ENCODE measurements around the gene PARD3B. TPM values are rescaled to one million over a fixed set of nuclear protein-coding genes. Genes with fewer than 3 reads are reported as not detected.

Gene PARD3B
- total and polyA plus RNA-seq, 2 of the 13 experiments (the other 11 are each of a cell fraction or from before 2014, with no cell fraction given): 0.71 to 2.3 TPM

- intact Hi-C loops (cut with micrococcal nuclease; ENCODE audit: unreplicated experiment): no loop called here
- in situ Hi-C loops (cut with HindIII; ENCODE audit: extremely low pct_ligation_motif_present, low pct_unique_long_range_greater_than_20kb): no loop called here
- FAIRE-seq: no peak
These were observed 571.9 kb downstream of the PARD3B start for GRCh38 chr2:205117125-205117524.

More at GRCh38 chr2:205117125-205117524, 571.9 kb downstream of the PARD3B start:
- Histone ChIP-seq H3K4me2 (ENCODE audit: low read depth, low read length) (no peak overlapping the region), H3K27ac (ENCODE audit: extremely low read length, insufficient read depth, low read length) (no peak overlapping the region), H3K27me3 (ENCODE audit: control insufficient read depth in 1 of 2, insufficient read depth in 2 of 2, low read length in 2 of 2) (no peaks in the 10 kb centered on the region), H3K9me3 (ENCODE audit: low read length) (no peaks in the 10 kb centered on the region), H3K4me1 (ENCODE audit: insufficient read depth, low read length) (no peaks in the 10 kb centered on the region), H2AFZ (ENCODE audit: low read length) (no peak overlapping the region), H3K79me2 (ENCODE audit: insufficient read depth, low read length) (no peaks in the 10 kb centered on the region), H3K9ac (ENCODE audit: insufficient read depth, low read depth, low read length) (no peak overlapping the region), H3K36me3 (replicated peaks in 1 of 2; ENCODE audit: control insufficient read depth in 1 of 2, insufficient read depth in 2 of 2, low read length in 2 of 2) (no peaks in the 10 kb centered on the region), H3K4me3 (replicated peaks in 1 of 3; ENCODE audit: insufficient read depth in 1 of 3, low read depth in 2 of 3, low read length in 3 of 3) (no peak overlapping the region), H4K20me1 (ENCODE audit: insufficient read depth, low read length) (no peaks in the 10 kb centered on the region)
- BruUV-seq (replicated peaks): no TSS peak
- TF ChIP-seq ZFP91 (CRISPR knock-in tag; IDR thresholded peaks at IDR 0.05; ENCODE audit: borderline replicate concordance): no peak
- TF ChIP-seq EZH2 (conservative IDR thresholded peaks at IDR 0.05; ENCODE audit: low read depth, low read length): no peak
- no peak for TF ChIP-seq ZNF3 (CRISPR knock-in tag; IDR thresholded peaks at IDR 0.05)
- TF ChIP-seq ZNF317 (CRISPR knock-in tag; IDR thresholded peaks at IDR 0.05): no peak
- no peak for TF ChIP-seq HBP1 (CRISPR knock-in tag; IDR thresholded peaks at IDR 0.05; ENCODE audit: low read depth)
- TF ChIP-seq ZNF605 (CRISPR knock-in tag; IDR thresholded peaks at IDR 0.05): no peak
- no peak for TF ChIP-seq POLR2AphosphoS5 (IDR thresholded peaks at IDR 0.05; ENCODE audit: low read depth, low read length)
- TF ChIP-seq NFYB (CRISPR knock-in tag; IDR thresholded peaks at IDR 0.05): no peak
- TF ChIP-seq NAIF1 (CRISPR knock-in tag; IDR thresholded peaks at IDR 0.05; ENCODE audit: borderline replicate concordance): no peak
- no peak for TF ChIP-seq HOXA5 (CRISPR knock-in tag; IDR thresholded peaks at IDR 0.05)
- no peak for TF ChIP-seq ZNF18 (CRISPR knock-in tag; IDR thresholded peaks at IDR 0.05; ENCODE audit: insufficient replicate concordance)
- TF ChIP-seq FOXO1 (CRISPR knock-in tag; IDR thresholded peaks at IDR 0.05): no peak
- TF ChIP-seq FOXA3 (CRISPR knock-in tag; IDR thresholded peaks at IDR 0.05): no peak
- TF ChIP-seq FUBP1 (CRISPR knock-in tag; IDR thresholded peaks at IDR 0.05; ENCODE audit: borderline replicate concordance): no peak
- ATAC-seq (no peak), DNase-seq (ENCODE audit: low spot score) (no peak)
- 43% methylated on average over 2 of the region's 2 CpGs for WGBS (ENCODE audit: low lambda C conversion rate)
- POLR2A ChIA-PET: no interaction called here
- CTCF ChIA-PET (ENCODE audit: low intra/inter-chr PET ratio, low total read pairs): no interaction called here

All from HepG2 (cell line).